Tongue (tissue), 2 donors: Measurements from ENCODE around the gene DYNLT2. TPM values are rescaled to one million over a fixed set of nuclear protein-coding genes. Genes with fewer than 3 reads are reported as not detected.

Experiments used
- DNase-seq: peaks from one replicate; pipeline ENCODE4 v3.0.0-alpha.2; 2015
- total RNA-seq: library from RNA; depleted of rRNA; stranded (reverse); fragments of >200 nt; gene quantifications from one replicate; pipeline ENCODE4 v1.2.3, GENCODE V29; 2014

Gene DYNLT2
- total RNA-seq, 1 donor from 2014 or later = 5.7 TPM

DNA sequence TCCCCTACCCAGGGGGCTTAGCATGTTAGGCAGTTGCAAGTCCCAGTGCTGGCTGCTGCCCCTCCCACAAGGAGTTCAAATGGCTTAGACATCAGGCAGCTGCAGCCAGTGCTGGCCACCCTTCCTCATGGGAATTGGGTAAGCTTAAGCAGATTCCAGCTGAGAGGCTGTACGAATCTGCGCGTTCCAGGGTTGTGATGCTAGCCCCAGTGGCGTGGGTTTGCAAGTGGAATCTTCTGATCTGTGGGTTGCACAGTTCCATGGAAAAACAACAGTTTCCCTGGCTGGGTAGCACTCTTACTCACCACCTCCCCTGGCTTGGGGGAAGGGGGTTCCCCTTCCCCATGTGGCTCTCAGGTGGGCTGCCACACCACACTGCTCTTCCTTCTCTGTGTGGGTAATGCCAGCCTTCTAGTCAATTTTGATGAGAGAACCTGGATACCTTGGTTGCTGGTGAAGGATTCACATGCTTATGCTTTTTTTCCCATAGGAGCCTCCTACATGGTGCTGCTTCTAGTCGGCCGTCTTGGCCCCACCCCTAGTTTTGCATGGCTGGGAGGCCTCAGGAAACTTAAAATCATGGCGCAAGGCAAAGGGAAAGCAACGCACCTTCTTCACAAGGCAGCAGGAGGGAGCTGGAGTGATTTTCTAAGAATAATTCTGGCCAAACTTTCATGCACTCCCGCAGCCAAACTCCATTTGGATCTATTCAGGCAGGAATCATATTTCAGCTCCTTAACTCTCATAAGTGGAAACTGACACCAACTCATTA is 13.0 kb downstream of the DYNLT2 start:
- DNase-seq = peak; percentile 71

GRCh38 chr6:169729961-169730360 is 21.4 kb downstream of the DYNLT2 start:
- no peak for DNase-seq

DNA sequence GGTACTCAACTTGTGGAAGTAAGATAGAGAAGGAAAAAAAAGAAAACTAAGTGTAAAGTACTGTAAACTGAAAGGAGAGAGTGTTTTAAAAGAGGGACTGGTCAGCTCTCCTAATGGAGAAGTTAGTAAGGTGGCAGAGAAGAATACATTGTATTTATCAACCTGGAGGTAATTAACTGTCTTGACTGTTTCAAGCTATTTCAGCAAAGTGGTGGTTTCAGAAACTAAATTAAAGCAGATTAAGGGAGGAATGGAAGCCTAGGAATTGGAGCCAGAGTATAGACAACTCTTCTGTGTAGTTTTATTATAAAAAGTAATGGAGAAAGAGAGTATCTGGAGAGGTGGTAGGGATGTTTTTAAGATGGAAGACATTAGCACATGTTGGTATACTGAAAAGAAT is 24.4 kb downstream of the DYNLT2 start:
- DNase-seq = no peak

GRCh38 chr6:169726049-169726400 is 25.3 kb downstream of the DYNLT2 start:
- DNase-seq = no peak

DNA sequence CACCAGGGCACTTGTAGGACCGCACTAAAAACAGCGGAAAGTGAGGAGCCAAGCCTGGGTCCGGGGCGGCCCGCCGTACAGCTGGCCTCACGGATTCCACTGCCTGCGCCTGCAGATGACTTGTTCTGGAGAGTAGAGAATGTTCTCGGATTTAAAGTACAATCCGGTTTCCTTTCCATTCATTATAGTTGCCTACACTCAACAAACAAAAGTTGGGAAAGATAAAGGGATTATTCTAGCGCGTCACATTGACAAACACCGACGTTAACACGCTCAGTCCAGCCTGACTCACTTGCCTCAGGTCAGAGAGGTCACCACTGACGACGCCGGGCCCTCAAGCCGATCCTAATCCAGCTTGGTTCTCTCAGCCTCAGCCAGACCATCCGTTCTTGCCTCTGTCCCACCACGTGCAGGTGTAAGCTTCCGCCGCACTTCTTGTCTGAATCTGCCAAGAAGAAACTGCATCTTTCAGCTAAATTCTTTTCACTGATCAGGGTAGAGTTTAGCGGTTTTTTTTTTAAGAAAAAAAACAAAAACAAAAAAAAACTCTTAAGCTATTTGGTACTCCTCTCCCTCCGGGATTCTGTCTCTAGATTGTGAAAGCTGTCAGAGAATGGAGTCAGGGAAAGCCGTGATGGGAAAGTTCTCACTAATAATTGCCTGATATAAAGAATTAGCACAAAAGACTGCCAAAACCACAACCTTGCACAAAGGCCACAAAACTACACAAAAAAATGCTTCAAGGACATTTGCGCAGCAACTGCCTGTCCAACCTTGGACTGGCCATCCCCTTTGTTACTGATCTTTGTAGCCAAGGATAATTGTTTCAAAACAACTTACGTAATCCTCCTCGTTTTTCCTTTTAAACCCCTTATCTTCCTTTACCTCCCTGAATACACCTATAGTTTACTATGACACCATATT is 26.0 kb downstream of the DYNLT2 start:
- peak; percentile 62 for DNase-seq

GRCh38 chr6:169724494-169725124 is 26.8 kb downstream of the DYNLT2 start, which contains the start of gene PHF10:
TSS of gene PHF10 (minus strand) at chr6:169724500. CDS start at chr6:169723931, 569 bp downstream.
- peak; percentile 92 for DNase-seq

GRCh38 chr6:169723991-169724493 is 27.3 kb downstream of the DYNLT2 start:
- DNase-seq = peak; percentile 59

DNA sequence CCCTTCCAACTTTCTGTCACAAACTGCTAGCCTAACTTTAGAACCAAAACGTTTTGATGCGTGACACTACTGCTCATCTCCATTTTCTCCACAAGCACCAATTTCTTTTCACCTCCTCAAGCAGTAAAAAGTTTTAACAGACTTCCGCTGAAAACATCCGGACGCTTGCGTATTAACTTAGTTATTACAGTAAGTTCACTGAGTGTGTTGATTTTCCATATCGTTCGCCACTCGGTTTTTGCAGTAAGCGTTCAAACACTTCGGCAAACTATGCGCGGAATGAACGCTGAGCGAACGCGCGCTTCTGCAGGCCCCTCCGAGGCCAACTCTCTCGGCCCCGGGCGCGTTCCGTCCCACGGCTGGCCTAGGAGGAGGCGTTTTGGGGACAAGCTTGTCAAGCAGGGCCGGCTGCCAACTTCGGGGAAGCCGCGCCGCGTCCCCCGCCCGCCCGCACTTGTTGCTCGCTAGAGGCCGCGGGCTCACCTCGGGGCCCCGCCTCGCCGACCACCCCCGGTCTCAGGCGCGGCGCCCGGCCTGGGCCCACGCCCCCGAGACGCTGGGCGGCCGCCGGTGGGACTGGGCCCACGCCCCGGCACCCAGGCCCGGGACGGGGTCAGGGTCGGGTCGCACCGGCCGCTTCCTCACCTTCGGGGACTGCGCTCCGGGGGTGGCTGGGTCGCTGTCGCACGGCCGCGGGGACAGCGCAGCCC is 28.0 kb downstream of the DYNLT2 start:
- peak; percentile 91 for DNase-seq

DNA sequence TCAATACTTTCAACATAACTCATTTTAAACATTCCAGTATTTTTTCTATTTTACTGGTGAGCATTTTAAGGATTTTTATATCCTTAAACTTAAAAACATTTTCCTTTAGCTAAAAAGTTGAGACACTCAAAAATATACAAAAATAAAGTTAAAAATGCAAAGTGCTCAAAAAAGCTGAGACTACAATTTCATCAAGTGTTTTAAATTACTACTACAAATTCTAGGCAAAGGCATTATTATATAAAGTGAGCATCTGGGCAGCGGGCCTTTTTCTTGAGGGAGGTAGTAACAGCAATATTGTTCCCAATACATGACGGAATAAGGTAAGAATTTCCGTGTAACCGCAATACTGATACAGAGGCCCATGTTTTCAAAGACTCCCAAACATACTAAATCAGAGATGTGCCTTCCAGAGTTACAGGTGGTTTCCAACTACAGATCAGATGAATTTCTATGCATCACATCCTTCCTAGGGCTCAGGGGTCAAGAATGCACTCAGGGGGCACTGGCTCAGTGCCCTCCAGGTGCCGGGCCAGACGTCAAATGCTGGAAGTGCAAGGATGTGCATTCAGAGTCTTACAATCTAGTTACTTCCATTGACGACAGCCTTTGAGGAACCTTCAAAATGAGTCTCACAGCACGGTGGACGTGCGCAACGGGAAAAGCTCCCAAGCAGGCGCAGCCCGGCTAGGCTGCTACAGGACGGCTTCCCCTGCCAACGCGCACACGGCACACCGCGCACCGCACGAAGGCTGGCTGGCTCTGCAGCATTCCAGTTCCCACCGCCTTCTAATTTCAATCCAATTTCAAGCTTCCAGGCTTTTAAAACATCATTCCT is 28.8 kb downstream of the DYNLT2 start:
- peak; percentile 71 for DNase-seq

DNA sequence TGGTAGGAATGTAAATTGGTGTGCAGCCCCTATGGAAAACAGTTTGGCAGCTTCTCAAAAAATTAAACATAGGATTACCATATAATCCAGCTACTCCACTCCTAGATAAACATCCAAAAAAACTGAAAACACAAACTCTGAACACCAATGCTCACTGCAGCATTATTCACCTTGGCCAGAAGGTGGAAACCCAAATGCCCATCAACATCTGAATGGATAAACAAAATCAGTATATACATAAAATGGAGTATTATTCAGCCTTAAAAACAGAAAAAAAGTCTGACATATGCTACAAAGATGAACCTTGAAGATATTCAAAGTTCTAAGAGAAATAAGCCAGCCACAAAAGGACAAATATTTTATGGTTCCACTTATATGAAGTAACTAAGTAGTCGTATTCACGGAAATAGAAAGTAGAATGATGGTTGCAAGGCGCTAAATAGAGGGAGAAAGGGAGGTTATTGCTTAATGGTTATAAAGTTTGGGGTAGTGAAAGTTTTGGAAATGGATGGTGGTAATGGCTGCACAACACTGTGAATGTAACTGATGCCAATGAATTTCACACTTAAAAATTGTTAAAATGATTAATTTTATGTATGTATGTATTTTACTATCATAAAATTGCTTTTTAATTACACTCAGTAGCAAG is 31.0 kb downstream of the DYNLT2 start:
- DNase-seq = no peak

GRCh38 chr6:169719117-169719516 is 32.3 kb downstream of the DYNLT2 start:
- no peak for DNase-seq

GRCh38 chr6:169714595-169714994 is 36.8 kb downstream of the DYNLT2 start:
- DNase-seq = no peak

DNA sequence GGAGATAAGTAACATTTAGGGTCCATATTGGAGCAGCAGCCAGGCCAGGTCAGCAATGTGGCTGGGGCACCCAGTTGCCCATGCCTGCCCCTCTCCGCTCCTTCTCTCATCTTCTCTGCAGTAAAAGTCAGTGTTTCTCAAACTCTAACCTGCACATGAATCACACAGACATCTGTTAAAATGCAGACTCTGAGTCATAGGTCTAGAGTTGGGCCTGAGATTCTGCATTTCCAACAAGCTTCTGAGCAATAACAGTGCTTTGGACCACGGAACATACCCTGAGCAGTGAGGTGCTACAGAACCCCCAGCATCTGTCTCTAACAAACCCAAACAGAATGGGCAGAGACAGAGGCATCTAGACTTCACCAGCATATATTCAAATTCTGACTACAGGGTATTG is 37.2 kb downstream of the DYNLT2 start:
- no peak for DNase-seq

DNA sequence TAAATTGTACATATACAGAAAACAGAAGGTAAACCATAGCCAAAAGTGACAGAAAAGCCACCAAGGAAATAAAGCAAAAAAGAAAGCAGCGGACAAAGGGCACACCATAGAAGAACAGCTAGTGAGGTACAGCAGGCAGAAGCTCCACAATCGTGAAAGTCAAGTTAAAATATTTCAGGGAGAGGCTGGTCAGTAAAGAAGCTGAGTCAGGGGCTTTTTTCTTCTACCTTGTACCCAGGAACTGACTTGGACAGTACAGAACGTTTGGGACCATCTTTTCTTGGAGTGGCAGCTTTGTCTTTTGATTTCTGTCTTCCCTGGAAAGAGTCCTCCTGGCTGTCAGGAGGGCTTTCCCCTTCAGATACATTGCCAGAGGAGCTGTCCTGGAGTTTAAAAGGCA is 41.4 kb downstream of the DYNLT2 start:
- no peak for DNase-seq

- DNase-seq = no peak
These were observed 42.1 kb downstream of the DYNLT2 start for GRCh38 chr6:169709293-169709692.

GRCh38 chr6:169707772-169708171 is 43.6 kb downstream of the DYNLT2 start:
- peak; percentile 20 for DNase-seq

DNA sequence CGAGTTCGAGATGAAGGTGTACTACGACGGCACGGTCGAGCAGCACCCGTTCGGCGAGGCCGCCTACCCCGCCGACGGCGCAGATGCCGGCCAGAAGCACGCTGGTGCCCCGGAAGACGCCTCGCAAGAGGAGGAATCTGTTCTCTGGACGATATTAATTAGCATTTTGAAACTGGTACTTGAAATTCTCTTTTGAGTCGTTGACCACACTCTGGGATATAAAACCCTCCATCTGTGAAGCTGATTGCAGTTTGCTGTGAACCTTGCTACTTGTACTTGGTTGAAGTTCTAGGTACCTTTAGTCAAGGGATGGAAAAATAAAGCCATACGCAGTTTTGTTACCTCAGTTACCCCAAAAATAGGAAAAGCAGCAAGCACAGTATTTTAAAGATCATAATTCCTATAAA is 48.5 kb downstream of the DYNLT2 start:
- DNase-seq = no peak

DNA sequence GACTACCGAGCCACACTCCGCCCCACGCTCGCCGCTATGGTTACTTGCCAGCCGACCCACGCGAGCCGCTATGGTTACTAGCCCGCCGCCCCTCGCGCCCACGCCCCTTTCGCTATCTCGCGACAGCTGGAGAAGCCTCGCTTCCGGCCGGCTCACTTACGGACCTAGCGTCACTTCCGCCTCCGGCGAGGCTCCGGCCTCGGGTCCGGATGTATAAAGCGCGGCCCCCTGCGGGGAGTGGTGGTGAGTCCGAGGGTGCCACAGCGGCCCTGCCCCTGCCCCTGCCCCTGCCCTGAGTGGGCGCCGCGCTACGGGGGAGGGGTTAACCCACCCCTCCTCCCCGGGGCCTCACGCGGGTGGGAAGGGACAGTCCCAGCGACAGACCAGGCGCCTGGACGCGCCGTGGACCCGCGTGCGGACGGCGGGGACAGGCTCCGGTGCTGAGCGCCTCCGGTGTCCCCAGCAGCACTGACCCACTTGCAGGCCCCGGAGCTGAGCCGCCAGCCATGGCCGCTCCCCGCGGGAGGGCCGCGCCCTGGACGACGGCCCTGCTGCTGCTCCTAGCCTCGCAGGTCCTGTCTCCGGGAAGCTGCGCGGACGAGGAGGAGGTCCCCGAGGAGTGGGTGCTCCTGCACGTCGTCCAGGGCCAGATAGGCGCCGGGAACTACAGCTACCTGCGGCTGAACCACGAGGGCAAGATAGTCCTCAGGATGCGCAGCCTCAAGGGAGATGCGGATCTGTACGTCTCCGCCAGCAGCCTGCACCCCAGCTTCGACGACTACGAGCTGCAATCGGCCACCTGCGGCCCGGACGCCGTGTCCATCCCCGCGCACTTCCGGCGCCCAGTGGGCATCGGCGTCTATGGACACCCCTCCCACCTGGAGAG is 49.2 kb downstream of the DYNLT2 start, which contains the start of the genes C6orf120 and WDR27:
TSS of gene C6orf120 (plus strand) at position 173 of the 886 bp plus-strand sequence. CDS start at position 507, 334 bp downstream.
TSS of gene WDR27 (minus strand) at position 76 of the 886 bp plus-strand sequence. CDS start 13,024 bp downstream, outside the sequence.
- peak; percentile 98 for DNase-seq
